ENCODE measurements around the gene TEDC2. TPM values are rescaled to one million over a fixed set of nuclear protein-coding genes. Genes with fewer than 3 reads are reported as not detected.
A peak's percentile ranks its signal among the peaks of the same experiment; 100 is the strongest.

TEDC2 gene
- total RNA-seq, 1 donor from 2014 or later = 2.6 TPM

DNA sequence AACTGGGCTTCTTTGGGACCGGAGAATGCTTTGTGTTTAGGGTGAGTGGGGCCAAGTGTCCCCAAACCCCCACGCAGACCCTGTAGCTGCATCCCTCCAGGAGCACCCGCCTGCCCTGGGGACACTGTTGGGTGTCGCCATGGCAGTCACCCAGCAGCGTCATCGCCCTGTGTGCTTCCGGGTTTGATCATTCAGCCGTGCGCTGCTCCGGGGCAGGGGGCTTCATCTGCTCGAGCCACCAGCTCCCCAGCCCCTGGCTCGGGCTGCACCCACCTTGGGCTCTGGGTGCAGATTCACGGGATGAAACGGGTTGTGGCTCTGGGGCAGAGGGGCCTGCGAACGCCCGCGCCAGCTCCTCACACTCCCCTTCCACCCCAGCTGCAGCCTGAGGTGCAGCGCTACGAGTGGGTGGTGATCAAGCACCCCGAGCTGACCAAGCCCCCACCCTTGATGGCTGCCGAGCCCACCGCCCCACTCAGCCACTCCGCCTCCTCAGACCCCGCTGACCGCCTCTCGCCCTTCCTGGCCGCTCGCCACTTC, 40.1 kb downstream of the TEDC2 start:
- Histone ChIP-seq H3K4me1 (ENCODE audit: control insufficient read depth in 3 of 3, insufficient read depth in 3 of 3, low read length in 3 of 3) (peaks cover 34 to 59% (median 46%) of the 10 kb centered on the region in 3 donors), H3K4me3 (ENCODE audit: low read length in 3 of 3) (no peak overlapping the region), H3K36me3 (ENCODE audit: control insufficient read depth in 3 of 3, insufficient read depth in 3 of 3, low read length in 3 of 3) (peaks cover 8 to 10% (median 9%) of the 10 kb centered on the region in 3 donors), H3K9me3 (ENCODE audit: control insufficient read depth in 3 of 3, low read length in 3 of 3) (no peaks in the 10 kb centered on the region), H3K27me3 (ENCODE audit: control insufficient read depth in 3 of 3, insufficient read depth in 3 of 3, low read length in 3 of 3) (no peaks in the 10 kb centered on the region), H3K27ac (ENCODE audit: low read depth, low read length) (no peak overlapping the region), H3K9ac (ENCODE audit: low read depth in 1 of 3, low read length in 3 of 3) (peak overlapping the region in 1 of 3 donors; percentile 20)

DNA sequence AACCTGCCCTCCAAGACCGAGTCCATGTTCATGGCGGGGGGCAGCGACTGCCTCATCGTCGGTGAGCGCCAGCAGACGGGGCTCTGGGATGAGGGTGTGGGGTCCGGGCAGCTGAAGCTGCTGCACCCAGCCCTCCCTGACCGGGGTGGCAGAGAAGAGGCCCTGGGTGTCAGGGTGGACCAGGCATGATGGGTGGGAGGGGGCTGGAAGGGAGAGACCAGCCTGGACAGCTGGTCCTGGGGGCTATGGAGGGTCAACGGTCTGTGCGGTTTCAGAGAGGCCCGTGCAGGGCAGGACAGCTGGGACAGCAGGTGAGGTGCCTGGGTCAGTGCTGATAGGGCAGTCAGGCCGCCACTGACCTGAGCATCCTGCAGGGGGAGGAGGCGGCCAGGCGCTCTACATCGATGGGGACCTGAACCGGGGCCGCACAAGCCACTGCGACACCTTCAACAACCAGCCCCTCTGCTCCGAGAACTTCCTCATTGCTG, 40.6 kb downstream of the TEDC2 start:
- H3K9ac ChIP-seq (ENCODE audit: low read depth in 1 of 3, low read length in 3 of 3) = no peak overlapping the region
- no peak overlapping the region for H3K4me3 ChIP-seq (ENCODE audit: low read length in 3 of 3)
- H3K9me3 ChIP-seq (ENCODE audit: control insufficient read depth in 3 of 3, low read length in 3 of 3) = no peaks in the 10 kb centered on the region
- H3K27me3 ChIP-seq (ENCODE audit: control insufficient read depth in 3 of 3, insufficient read depth in 3 of 3, low read length in 3 of 3) = no peaks in the 10 kb centered on the region
- peaks cover 34 to 59% (median 46%) of the 10 kb centered on the region in 3 donors for H3K4me1 ChIP-seq (ENCODE audit: control insufficient read depth in 3 of 3, insufficient read depth in 3 of 3, low read length in 3 of 3)
- H3K36me3 ChIP-seq (ENCODE audit: control insufficient read depth in 3 of 3, insufficient read depth in 3 of 3, low read length in 3 of 3) = peaks cover 8 to 10% (median 9%) of the 10 kb centered on the region in 3 donors
- H3K27ac ChIP-seq (ENCODE audit: low read depth, low read length) = no peak overlapping the region

- Histone ChIP-seq H3K36me3 (ENCODE audit: control insufficient read depth in 3 of 3, insufficient read depth in 3 of 3, low read length in 3 of 3) (peaks cover 8 to 12% (median 10%) of the 10 kb centered on the region in 3 donors), H3K27ac (ENCODE audit: low read depth, low read length) (no peak overlapping the region), H3K27me3 (ENCODE audit: control insufficient read depth in 3 of 3, insufficient read depth in 3 of 3, low read length in 3 of 3) (no peaks in the 10 kb centered on the region), H3K9ac (ENCODE audit: low read depth in 1 of 3, low read length in 3 of 3) (peak overlapping the region in 1 of 3 donors; percentile 68), H3K4me1 (ENCODE audit: control insufficient read depth in 3 of 3, insufficient read depth in 3 of 3, low read length in 3 of 3) (peaks cover 34 to 59% (median 46%) of the 10 kb centered on the region in 3 donors), H3K9me3 (ENCODE audit: control insufficient read depth in 3 of 3, low read length in 3 of 3) (no peaks in the 10 kb centered on the region), H3K4me3 (ENCODE audit: low read length in 3 of 3) (peak overlapping the region in 1 of 3 donors; percentile 22)
Measured at GRCh38 chr16:2500918-2501750, 41.2 kb downstream of the TEDC2 start.

GRCh38 chr16:2501946-2502895, 42.3 kb downstream of the TEDC2 start:
- no peaks in the 10 kb centered on the region for H3K9me3 ChIP-seq (ENCODE audit: control insufficient read depth in 3 of 3, low read length in 3 of 3)
- H3K36me3 ChIP-seq (ENCODE audit: control insufficient read depth in 3 of 3, insufficient read depth in 3 of 3, low read length in 3 of 3) = peaks cover 0 to 3% (median 3%) of the 10 kb centered on the region in 3 donors
- peaks cover 29 to 51% (median 40%) of the 10 kb centered on the region in 3 donors for H3K4me1 ChIP-seq (ENCODE audit: control insufficient read depth in 3 of 3, insufficient read depth in 3 of 3, low read length in 3 of 3)
- no peaks in the 10 kb centered on the region for H3K27me3 ChIP-seq (ENCODE audit: control insufficient read depth in 3 of 3, insufficient read depth in 3 of 3, low read length in 3 of 3)
- peak overlapping the region in 1 of 3 donors; percentile 68 for H3K9ac ChIP-seq (ENCODE audit: low read depth in 1 of 3, low read length in 3 of 3)
- H3K27ac ChIP-seq (ENCODE audit: low read depth, low read length) = no peak overlapping the region
- no peak overlapping the region for H3K4me3 ChIP-seq (ENCODE audit: low read length in 3 of 3)

GRCh38 chr16:2505695-2506094, 45.8 kb downstream of the TEDC2 start:
- H3K27ac ChIP-seq (ENCODE audit: low read depth, low read length) = no peak overlapping the region
- no peaks in the 10 kb centered on the region for H3K27me3 ChIP-seq (ENCODE audit: control insufficient read depth in 3 of 3, insufficient read depth in 3 of 3, low read length in 3 of 3)
- H3K4me1 ChIP-seq (ENCODE audit: control insufficient read depth in 3 of 3, insufficient read depth in 3 of 3, low read length in 3 of 3) = peaks cover 8 to 22% (median 15%) of the 10 kb centered on the region in 3 donors
- no peak overlapping the region for H3K9ac ChIP-seq (ENCODE audit: low read depth in 1 of 3, low read length in 3 of 3)
- H3K9me3 ChIP-seq (ENCODE audit: control insufficient read depth in 3 of 3, low read length in 3 of 3) = no peaks in the 10 kb centered on the region
- H3K4me3 ChIP-seq (ENCODE audit: low read length in 3 of 3) = no peak overlapping the region
- H3K36me3 ChIP-seq (ENCODE audit: control insufficient read depth in 3 of 3, insufficient read depth in 3 of 3, low read length in 3 of 3) = peaks cover 0 to 3% (median 2%) of the 10 kb centered on the region in 3 donors

DNA sequence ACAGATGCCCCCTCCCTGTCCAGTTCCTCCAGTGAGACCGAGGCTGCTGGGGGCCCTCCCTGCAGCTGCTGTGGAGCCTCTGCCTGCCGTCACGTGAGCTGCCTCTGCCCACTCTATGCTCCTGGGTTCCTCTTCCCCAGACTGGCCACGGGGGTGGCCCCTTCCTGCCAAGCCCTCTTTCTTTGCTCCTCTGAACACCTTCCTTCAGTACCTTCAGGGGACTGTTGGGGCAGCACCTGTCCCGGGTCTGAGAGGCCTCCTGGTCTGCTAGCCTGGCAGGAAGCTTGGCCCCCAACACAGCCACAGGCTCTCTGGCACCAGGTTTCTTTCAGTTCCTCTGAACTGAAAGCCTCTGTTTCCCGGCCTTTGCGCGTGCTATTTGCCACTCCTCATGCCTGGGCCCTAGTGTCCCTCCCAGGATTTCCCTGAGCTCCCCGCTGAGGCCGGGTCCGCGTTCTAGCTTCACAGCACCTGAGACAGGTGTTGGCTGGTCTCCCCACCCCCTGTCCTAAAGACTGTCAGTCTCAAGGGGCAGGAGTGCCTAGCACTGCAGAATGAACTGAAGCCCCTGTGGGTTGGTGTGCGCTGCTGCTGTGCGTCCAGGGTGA, 47.2 kb downstream of the TEDC2 start:
- Histone ChIP-seq H3K4me1 (ENCODE audit: control insufficient read depth in 3 of 3, insufficient read depth in 3 of 3, low read length in 3 of 3) (peaks cover 2 to 18% (median 11%) of the 10 kb centered on the region in 3 donors), H3K9ac (ENCODE audit: low read depth in 1 of 3, low read length in 3 of 3) (peak overlapping the region in 1 of 3 donors; percentile 50), H3K27ac (ENCODE audit: low read depth, low read length) (peak overlapping the region; percentile 54), H3K27me3 (ENCODE audit: control insufficient read depth in 3 of 3, insufficient read depth in 3 of 3, low read length in 3 of 3) (no peaks in the 10 kb centered on the region), H3K36me3 (ENCODE audit: control insufficient read depth in 3 of 3, insufficient read depth in 3 of 3, low read length in 3 of 3) (peaks cover 0 to 3% (median 0%) of the 10 kb centered on the region in 3 donors), H3K4me3 (ENCODE audit: low read length in 3 of 3) (no peak overlapping the region), H3K9me3 (ENCODE audit: control insufficient read depth in 3 of 3, low read length in 3 of 3) (no peaks in the 10 kb centered on the region)

- Histone ChIP-seq H3K36me3 (ENCODE audit: control insufficient read depth in 3 of 3, insufficient read depth in 3 of 3, low read length in 3 of 3) (peaks cover 0 to 3% (median 0%) of the 10 kb centered on the region in 3 donors), H3K27ac (ENCODE audit: low read depth, low read length) (peak overlapping the region; percentile 54), H3K4me3 (ENCODE audit: low read length in 3 of 3) (no peak overlapping the region), H3K4me1 (ENCODE audit: control insufficient read depth in 3 of 3, insufficient read depth in 3 of 3, low read length in 3 of 3) (peaks cover 2 to 18% (median 9%) of the 10 kb centered on the region in 3 donors), H3K27me3 (ENCODE audit: control insufficient read depth in 3 of 3, insufficient read depth in 3 of 3, low read length in 3 of 3) (no peaks in the 10 kb centered on the region), H3K9ac (ENCODE audit: low read depth in 1 of 3, low read length in 3 of 3) (no peak overlapping the region), H3K9me3 (ENCODE audit: control insufficient read depth in 3 of 3, low read length in 3 of 3) (no peaks in the 10 kb centered on the region)
Measured at GRCh38 chr16:2507665-2508064, 47.8 kb downstream of the TEDC2 start.

DNA sequence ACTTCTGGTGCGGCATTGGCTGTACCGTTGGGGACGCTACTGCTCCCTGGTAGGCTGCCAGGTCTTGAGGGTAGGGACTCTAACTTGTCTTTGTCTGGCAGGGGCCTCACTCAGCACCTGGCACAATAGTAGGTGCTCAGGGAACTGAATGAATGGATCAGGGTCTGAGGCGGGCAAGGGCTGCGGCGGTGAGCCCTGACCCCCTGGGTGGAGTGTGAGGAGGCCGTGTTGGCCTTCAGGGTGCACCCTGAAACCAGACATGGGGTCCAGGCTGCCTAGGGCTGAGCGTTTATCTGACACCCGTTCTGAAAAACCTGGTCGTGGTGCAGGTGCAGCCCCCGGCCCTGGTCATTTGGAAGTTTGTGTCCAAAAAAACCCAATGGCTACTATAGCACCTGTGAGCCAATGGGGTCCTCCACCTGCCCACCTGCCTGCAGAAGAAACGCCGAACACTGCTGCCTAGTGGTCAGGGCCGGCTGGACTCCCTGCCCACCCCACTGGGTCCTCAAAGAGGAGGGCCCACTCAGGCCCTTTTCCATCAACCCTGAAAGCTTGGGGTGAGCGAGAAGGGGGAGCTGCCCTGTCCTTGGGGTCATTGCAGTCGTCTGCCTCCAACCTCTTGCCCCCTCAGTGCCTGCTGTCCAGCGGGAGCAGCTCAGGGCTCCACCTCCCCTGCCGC, 49.0 kb downstream of the TEDC2 start:
- H3K27ac ChIP-seq (ENCODE audit: low read depth, low read length) = no peak overlapping the region
- peaks cover 0 to 3% (median 0%) of the 10 kb centered on the region in 3 donors for H3K36me3 ChIP-seq (ENCODE audit: control insufficient read depth in 3 of 3, insufficient read depth in 3 of 3, low read length in 3 of 3)
- no peaks in the 10 kb centered on the region for H3K9me3 ChIP-seq (ENCODE audit: control insufficient read depth in 3 of 3, low read length in 3 of 3)
- H3K4me3 ChIP-seq (ENCODE audit: low read length in 3 of 3) = no peak overlapping the region
- H3K9ac ChIP-seq (ENCODE audit: low read depth in 1 of 3, low read length in 3 of 3) = no peak overlapping the region
- H3K27me3 ChIP-seq (ENCODE audit: control insufficient read depth in 3 of 3, insufficient read depth in 3 of 3, low read length in 3 of 3) = no peaks in the 10 kb centered on the region
- peaks cover 10 to 22% (median 16%) of the 10 kb centered on the region in 3 donors for H3K4me1 ChIP-seq (ENCODE audit: control insufficient read depth in 3 of 3, insufficient read depth in 3 of 3, low read length in 3 of 3)
